ENCODE measurements around the gene EHMT1. TPM values are rescaled to one million over a fixed set of nuclear protein-coding genes. Genes with fewer than 3 reads are reported as not detected.
A peak's percentile ranks its signal among the peaks of the same experiment; 100 is the strongest.

The EHMT1 gene
- total and polyA plus RNA-seq, 2 donors (not counting 1 experiment from before 2014, with no cell fraction given) = 101 to 394 TPM

DNA sequence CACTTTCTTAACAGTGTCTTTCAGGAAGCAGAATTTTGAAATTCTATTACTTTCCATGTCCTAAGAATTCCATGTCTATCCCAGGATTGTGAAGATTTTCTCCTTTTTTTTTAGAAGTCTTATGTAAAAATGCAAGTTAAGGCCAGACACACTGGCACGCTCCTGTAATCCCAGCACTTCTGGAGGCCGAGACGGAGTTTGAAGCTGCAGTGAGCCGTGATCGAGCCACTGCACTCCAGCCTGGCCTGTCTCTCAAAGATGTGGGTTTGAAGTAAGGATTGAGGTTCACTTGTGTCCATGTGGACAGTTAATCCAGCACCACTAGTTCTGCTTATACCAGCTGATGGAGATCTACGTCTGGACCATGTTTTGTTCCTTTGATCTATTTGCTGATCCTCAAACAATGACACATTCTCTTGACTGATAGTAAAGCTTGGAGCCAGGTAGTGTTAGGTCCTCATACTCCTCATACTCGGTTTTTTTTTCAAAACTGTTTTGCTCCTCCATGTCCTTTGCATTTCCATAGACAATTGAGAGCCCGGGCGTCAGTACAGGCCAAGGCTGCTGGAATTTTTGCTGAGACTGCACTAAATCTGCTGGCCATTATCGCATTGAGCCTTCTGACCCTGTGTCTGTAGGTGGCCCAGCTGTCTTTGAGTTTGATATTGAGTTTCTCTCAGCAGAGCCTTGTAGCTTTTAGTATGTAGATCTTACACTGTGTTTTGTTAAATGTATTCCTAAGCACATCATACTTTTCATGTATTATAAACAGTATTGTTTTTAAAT, 205.4 kb downstream of the EHMT1 start:
- Histone ChIP-seq H3K27ac (ENCODE audit: low read length in 2 of 2) (peak overlapping the region in 1 of 2 donors; percentile 86), H3K27me3 (replicated peaks in 1 of 4; ENCODE audit: control extremely low read depth in 1 of 4, control insufficient read depth in 3 of 4, insufficient read depth in 4 of 4, low read length in 3 of 4) (no peaks in the 10 kb centered on the region), H2AFZ (ENCODE audit: insufficient read depth, low read depth, low read length, poor library complexity, severe bottlenecking) (no peak overlapping the region), H4K20me1 (ENCODE audit: control insufficient read depth, insufficient read depth, low read length, poor library complexity, severe bottlenecking) (peaks cover 48% of the 10 kb centered on the region), H3K4me1 (ENCODE audit: control insufficient read depth in 2 of 2, insufficient read depth in 2 of 2, low read length in 2 of 2) (peaks cover 6 to 9% of the 10 kb centered on the region in 2 donors), H3K4me2 (replicated peaks; ENCODE audit: low read depth, low read length, poor library complexity, severe bottlenecking) (no peak overlapping the region), H3K79me2 (ENCODE audit: control insufficient read depth, insufficient read depth, low read length) (peaks cover 39% of the 10 kb centered on the region), H3K4me3 (ENCODE audit: control extremely low read depth in 1 of 5, extremely low read depth in 1 of 5, insufficient read depth in 1 of 5, low read depth in 2 of 5, low read length in 4 of 5) (no peak overlapping the region), H3K36me3 (replicated peaks in 1 of 2; ENCODE audit: control extremely low read depth in 1 of 2, control insufficient read depth in 1 of 2, extremely low read depth in 1 of 2, insufficient read depth in 2 of 2, low read length in 1 of 2) (peaks cover 0 to 63% of the 10 kb centered on the region in 2 experiments), H3K9ac (ENCODE audit: low read length) (no peak overlapping the region), H3K9me3 (ENCODE audit: control extremely low read depth in 1 of 3, control insufficient read depth in 2 of 3, insufficient read depth in 1 of 3, low read length in 2 of 3) (peaks cover 0 to 13% (median 3%) of the 10 kb centered on the region in 3 donors)
- Mint-ChIP-seq H3K4me3 (no peak overlapping the region), H3K27ac (peak overlapping the region; percentile 43), H3K27me3 (no peaks in the 10 kb centered on the region), H3K9me3 (ENCODE audit: insufficient read depth) (no peaks in the 10 kb centered on the region), H3K4me1 (peaks cover 18% of the 10 kb centered on the region)
- no peak for TF ChIP-seq EZH2 (IDR thresholded peaks at IDR 0.05; ENCODE audit: borderline replicate concordance, insufficient read depth, low read depth, low read length, poor library complexity, severe bottlenecking)
- TF ChIP-seq, protein P1, sequence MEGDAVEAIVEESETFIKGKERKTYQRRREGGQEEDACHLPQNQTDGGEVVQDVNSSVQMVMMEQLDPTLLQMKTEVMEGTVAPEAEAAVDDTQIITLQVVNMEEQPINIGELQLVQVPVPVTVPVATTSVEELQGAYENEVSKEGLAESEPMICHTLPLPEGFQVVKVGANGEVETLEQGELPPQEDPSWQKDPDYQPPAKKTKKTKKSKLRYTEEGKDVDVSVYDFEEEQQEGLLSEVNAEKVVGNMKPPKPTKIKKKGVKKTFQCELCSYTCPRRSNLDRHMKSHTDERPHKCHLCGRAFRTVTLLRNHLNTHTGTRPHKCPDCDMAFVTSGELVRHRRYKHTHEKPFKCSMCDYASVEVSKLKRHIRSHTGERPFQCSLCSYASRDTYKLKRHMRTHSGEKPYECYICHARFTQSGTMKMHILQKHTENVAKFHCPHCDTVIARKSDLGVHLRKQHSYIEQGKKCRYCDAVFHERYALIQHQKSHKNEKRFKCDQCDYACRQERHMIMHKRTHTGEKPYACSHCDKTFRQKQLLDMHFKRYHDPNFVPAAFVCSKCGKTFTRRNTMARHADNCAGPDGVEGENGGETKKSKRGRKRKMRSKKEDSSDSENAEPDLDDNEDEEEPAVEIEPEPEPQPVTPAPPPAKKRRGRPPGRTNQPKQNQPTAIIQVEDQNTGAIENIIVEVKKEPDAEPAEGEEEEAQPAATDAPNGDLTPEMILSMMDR (IDR thresholded peaks at IDR 0.05) = no peak
- WGBS (ENCODE audit: insufficient coverage) = over 99% methylated on average over 8 of the region's 10 CpGs
- intact Hi-C loops (cut with micrococcal nuclease) = no loop called here
- CTCF ChIA-PET = interaction anchor here (1.0 kb wide), 1 partner anchor 151 kb away, joined by 3 read pairs; no protein-coding TSS in a partner anchor
- ATAC-seq (ENCODE audit: low read depth) (no peak), DNase-seq (no peak)
- POLR2A ChIA-PET = no interaction called here
